NCI-H748 treated with DMSO at 0.1 percent for 48 hours (cell line): Measurements from ENCODE around the gene LEF1.
"Not testable (repeated sequence)": the region's sequence is repeated elsewhere in the genome, so short reads cannot be mapped to it uniquely, and the experiment has no call there.

Source experiments
- DNase-seq: peaks from one replicate; lab custom pipeline; 2025; lab: John Stamatoyannopoulos, UW

The LEF1 gene

DNA sequence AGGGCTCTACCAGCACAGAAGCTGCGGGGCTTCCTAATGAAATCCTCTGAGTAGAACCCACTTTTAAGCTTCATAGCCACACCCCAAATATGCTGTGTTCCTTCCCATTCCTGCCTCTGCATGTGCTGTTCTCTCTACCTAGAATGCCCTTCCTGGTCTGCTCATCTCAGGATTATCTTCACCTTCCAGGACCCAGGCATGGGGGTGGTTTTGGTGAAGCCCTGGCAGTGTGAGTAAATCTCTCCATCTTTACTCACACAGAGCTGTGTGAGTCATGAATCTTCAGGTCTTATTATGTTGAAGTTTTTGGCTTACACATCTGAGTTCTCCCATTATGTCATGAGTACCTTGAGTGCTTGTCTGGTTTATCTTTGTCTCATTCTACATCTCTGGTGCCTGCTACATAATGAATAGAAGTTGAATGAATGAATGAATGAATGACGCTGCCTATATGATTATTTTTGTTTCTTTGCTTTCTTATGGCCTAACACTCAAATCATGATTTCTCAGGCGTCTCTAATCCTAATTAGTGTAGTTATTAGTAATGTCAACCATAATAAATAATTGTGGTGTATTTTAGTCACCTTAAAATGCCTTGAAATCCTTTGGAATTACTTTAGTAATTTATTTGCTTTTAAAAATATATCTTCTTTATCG, 137.2 kb downstream of the LEF1 start:
- DNase-seq = no peak

DNA sequence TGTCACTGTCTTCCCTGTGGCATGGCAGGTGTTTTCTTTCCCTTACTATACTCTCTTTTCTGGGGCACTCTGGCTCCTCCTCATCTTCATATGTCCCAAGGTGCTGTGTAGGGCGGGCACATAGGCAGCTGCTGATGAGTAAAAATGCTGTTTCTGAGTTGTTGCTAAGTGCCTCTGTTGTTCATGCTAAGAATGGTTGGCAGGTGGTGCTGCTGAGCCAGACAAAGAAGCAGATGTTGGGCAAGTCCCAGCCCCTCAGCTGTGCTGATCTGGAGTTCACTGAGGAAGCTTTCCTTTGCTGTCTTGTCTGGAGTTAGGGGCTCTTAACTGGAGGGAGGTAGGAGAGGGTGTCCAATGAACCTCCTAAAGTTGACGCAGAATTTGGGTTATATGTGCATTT, 138.4 kb downstream of the LEF1 start:
- peak; percentile 24 for DNase-seq

DNA sequence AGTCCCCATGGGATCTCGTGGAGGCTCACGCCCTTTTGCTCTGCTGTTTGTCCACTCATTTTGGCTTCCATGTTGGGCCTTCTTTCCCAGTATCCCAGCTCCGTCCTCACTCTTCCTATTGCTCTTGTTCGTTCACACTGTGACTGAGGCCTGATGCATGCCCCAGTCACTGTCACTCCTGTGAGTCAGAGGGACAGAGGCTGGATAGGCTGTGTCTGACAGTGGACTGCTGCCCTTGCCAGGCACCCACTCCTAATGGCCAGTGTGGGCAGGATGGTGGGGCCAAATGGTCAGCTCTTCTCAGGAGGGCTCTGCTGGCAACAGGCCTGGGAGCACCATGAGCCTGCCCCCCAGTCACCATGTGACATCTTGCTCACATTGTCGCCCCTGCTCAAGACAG, 139.0 kb downstream of the LEF1 start:
- no peak for DNase-seq

DNA sequence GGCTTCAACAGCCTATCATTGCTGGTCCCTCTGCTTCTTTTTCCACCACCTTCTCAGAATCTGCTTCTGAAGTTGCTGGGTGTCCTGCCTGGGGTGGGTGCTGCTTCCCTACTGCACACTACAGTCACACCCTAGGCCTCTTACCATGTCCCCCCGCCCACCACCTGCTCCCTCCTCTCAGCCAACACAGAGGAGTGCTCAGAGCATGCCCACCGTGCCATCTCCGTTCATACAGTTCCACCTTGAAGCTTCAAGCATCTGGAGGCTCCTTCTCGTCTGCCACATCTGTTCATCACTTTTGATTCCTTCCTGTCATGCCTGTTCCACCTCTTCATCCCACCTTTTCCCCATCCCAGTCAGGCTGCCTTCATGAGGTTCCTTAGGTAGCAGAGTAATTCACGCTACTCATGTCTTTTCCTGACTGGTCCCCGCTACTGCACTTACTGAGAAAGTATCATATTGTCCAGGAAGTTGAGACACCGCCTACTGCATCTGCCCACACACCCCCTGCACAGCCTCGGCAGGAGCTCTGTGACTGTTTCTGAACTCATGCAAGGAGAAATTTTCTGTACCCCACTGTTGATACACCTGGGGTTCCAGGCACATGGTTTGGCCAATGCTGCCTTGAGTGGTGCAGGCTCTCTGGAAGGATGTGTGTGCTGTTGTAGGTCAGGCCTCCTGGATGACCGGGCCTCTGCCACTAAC, 139.6 kb downstream of the LEF1 start:
- DNase-seq = no peak

DNA sequence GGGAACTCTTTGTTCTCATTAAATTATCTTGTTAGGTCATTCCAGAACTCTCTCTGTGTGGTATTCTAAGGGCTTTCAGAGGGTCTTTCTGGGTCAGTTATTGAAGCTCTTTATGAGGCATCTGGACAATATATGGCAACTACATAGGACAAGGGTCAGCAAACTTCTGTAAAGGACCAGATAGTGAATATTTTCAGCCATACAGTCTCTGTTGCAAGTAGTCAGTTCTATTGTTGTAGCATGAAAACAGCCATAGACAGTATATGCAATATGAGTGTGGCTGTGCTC, 143.9 kb downstream of the LEF1 start:
- DNase-seq = no peak

DNA sequence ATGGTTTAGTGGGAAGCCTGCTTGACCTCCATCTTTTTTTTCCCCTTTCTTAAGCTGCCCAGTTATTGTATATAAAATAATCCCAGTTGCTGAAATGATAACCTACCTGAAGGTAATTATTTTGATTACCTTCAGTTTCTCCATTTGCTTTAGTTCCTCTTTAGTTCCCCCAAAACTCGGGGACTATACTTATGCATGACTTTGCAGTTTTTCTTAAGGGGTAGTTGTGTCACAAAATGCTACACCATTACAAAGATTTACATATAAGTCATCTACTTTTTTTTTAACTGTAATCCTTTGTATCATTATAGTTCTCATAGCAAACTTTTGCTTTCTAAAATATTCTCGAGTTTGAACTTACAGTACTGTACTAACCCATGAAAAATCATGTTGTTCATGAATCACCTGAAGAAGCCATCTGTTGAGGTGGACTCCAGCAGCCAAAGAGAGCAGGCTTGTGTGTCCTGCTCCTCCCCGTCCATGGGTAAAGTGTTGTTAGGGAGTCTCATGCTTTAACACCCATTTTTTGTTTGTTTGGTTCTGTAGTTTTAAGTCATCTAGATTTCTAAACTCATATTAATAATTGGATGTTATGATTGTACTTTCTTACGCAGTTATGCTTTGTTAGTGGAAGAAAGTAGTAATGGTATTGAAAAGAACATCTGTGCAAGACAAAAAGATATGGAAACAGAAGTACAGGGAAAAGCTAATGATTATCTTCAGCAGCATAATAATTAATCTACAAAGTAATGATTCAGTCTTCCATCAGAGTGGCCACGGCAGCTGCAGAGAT, 144.5 kb downstream of the LEF1 start:
- DNase-seq = no peak

DNA sequence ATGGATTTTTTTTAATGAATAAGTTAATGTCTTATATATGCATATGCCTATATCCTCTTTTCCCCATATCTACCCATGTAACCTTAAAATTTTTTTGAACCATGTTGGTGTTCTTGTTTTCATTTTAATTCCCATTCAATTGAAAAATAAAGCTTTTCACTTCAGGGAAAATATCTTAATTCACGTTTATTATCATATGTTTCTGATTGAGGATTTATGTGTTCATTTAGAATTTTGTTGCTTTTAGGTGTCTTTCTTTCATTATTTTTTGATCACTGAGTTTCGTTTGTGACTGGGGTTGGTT, 149.9 kb downstream of the LEF1 start:
- no peak for DNase-seq

DNA sequence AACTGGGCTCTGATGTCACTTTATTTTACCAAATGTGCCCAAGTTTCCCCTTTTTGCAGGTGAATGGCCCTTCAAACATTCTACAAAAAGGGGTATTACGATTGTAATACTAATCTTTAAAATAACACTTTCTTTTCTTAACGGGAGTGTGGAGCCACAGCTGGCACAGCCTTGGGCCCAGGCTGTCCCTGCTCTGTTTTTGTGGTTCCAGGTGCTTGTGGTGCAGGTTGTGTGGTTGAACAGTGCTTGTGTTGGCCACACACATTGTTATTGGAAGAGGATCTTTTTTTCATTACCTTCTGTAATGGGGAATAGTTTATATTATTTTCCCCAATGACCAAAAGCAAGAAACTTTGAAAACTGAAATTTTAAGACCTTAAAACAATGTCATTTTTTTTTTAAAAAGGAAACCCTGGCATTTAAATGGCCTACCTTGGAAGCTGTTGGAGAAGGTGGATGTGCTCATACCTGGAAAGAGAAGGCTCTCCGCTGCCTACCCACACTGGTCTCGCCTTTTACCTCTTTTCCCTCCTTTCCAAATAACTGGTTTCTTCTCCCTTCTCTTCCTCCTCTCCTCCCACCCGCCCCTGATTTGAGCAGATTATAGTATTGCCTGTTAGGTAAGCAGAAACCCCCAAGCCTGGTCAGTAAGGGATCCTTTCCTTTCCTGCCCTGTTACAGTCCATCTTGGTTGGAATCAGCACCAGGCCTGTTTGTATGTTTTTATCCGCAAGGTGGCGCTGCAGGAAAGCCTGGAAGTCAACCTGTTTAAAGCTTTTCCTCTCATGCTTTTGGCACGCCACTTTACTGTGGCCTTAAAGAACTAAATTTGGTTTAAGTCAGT, 150.5 kb downstream of the LEF1 start:
- peak; percentile 22 for DNase-seq

DNA sequence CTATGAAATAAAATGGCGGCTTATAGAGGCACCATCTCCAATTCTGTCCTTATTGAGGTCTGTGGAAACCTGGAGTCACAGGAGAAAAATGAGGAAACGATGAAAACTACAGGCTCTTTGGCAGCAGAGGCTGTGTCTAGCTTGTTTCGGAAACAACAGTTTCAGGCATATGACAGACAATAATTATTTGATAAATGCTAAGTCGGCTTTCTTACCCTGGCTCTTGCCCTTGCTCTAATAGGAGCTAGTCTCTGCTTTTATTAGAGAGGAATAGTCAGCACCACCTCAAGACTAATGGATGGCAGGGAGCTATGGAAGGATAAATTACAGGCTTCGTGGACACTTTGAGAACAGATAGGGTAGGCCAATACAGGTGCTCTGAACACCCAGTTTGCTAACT, 154.8 kb downstream of the LEF1 start:
- DNase-seq = no peak

DNA sequence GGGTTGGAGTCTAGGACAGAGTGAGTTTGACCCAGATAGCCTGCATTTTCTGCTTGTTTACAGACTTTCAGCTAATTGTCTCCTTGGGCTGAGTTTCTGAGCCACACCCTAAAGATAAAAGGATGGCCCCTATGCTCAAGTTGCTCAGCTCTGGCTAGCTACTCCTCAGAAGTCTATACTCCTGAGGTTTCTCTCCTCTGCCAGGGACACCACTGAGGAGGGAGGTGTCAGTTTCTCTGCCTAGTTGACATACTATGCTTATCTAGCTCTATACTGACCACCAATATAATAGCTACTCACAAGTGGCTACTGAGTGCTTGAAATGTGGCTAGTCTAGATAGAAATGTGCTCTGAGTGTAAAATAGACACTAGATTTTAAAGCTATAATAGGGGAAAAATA, 155.4 kb downstream of the LEF1 start:
- DNase-seq = no peak

DNA sequence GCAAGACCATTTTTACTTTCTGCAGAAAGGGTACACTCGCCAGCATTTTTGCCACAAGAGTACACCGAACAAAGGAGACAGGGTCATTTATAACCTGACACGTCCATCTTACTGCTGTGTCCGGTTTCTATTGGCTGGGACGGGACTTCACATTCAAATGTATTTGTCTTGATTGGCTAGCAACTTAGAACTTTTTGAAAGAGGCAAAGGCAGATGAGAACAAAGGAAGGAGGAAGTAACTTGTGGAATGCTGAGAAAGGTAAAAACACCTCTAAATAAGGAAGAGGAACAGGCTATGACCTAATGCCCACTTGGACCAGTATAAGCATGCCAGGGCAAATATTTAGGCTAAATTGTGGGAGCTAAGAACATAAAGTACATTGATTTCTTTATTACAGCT, 156.3 kb downstream of the LEF1 start:
- not testable (repeated sequence) for DNase-seq

DNA sequence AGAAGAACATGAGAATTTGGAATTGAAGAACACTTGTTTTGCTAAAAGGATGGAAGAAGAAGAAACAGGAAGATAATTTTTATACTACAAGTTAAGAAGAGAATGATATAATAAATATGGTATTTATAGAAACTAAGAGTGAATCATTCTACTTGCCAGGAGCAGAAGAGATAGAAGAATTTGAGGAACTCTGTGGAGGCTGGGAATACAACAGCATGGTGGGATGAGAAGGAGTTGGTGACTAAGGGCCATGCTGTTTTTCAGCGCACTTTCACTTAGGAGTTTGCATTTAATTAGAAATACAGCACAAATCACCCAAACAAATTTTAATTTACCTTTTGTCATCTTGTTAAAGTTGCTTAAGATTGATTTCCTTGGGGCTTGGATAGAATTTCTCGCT, 158.6 kb downstream of the LEF1 start:
- no peak for DNase-seq

DNA sequence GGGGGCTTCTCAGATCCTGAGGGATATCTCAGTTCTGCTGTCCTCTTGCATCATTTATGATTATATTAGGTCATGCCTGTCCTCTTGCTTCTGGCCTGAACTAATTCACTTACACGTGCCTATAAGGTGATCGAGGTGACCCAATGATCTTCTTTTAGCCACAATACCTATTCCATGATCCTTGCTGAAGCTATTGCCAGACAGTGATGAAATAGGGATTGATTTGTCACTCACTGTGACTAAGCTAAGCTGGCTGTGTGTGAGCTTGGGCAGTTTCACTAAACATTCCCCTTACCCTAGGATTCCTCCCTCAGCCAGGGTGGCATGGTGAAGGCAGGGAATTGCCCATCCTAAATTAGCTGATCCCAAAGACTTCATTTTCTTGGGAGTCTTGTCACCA, 160.0 kb downstream of the LEF1 start:
- DNase-seq = no peak

DNA sequence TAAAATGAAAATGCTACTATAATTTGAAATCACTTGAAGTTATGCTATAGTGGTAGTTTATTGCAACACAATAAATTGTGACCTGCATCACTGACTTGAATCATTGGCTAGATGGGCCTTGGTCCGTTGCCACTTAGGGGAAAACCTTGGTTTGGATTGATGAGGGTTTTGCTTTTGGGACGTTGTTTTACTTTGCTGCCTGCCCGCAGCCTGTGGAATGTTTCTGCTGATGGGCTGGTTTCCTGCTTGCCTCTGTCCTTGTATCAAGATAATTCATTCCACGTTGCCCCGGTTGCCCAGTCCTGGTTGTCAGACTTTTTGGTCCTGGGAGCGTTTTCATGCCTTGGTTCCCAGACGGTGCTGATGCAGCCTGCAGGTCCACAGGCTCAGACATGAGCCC, 160.7 kb downstream of the LEF1 start:
- no peak for DNase-seq

DNA sequence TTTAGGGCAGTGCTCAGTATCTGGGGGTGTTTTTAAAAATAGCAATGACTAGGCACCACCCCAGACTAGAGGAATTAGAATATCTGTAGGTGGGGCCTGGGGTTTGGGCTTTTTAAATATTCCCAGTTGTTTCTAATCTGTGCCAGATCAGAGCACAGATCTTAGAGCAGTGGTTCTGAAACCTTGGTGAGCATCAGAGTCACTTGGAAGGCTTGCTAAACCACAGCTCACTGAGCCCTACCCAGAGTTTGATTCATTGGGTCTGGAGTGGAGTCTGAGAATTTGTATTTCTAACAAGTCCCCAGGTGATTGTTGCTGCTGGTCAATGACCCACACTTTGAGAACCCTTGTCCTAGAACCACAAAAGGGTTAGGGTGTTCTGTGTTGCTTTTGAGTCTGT, 162.4 kb downstream of the LEF1 start:
- no peak for DNase-seq

DNA sequence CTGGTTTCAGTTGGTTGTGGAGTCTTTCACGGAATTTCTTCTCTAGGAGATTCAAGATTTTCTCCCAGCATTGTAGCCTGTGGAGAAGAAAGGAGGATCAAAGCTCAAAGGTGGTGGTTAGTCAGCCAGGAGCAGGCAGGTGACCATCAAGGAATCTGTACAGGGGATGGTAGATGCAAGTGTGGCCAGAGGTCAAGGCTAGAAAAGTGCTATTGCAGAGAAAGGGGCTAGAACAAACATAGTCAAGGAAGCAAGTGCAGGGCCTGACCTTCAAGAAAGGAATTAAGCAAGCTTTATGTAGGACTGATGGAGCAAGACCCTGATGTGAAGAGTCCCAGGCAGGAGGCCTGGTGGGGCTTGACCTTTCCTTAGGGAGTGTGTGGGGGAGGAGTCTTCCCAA, 162.9 kb downstream of the LEF1 start:
- DNase-seq = no peak

DNA sequence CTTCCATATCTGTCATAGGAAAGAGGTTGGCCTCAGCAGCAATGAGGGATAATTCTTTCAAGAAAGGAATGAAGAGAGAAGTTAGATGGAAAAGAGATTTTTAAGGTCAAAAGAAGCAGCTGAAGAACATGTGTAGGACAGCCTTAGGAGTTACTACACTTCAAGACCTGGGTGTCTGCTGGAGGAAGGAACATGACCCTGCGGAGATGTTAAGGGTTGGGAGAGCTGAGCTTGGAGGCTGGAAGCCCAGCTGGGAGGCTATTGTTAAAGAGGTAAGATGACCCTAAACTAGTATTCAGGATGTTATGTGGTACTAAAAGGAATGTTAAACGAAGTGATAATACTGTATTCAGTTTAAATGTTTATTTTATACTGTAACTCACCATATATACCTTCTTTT, 164.1 kb downstream of the LEF1 start:
- DNase-seq = no peak

DNA sequence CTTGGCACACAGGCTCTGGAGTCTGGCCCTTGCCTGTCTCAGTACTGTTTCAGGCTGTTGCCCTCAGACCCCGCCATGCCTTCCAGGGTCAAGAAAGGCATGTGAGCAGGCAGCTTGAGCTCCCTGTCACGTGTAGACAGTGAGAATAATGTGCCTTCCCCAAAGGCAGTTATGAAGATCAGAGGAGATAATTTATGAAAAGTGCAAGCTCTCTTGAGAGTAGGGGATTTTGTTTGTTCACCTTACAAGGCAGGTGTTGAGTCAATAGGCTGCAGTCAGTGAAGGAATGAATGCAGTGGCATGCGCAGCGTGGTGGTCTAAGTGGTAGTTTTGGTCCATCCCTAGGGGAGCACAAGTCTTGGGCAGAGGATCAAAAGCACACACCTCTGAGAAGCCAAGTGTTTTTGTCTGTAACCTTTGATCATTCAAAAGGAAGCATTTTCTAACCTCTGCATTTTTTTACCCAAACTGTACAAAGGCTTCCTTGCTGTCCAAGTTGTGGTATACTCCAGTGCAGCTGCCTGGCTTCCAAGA, 164.7 kb downstream of the LEF1 start:
- DNase-seq = no peak

DNA sequence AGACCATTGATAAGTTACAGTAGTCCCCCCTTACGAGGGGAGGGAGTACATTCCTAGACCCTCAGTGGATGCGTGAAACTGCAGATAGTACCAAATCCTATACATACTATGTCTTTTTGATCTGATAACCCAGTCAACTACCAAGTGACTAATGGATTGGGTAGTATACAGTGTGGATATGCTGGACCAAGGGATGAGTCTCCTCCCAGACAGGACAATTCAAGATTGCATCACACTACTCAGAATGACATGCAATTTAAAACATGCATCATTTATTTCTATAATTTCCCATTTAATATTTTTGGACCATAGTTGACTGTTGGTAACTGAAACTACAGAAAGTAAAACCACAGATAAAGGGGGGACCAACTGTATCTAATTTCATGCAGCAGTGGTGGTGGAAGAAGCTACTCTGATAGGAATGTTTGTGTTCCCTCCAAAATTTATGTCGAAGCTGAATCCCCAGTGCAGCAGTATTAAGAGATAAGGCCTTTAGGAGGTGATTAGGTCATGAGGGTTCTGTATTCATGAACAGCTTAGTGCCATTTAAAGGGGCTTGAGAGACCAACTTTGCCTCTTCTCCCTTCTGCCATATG, 167.1 kb downstream of the LEF1 start:
- no peak for DNase-seq

DNA sequence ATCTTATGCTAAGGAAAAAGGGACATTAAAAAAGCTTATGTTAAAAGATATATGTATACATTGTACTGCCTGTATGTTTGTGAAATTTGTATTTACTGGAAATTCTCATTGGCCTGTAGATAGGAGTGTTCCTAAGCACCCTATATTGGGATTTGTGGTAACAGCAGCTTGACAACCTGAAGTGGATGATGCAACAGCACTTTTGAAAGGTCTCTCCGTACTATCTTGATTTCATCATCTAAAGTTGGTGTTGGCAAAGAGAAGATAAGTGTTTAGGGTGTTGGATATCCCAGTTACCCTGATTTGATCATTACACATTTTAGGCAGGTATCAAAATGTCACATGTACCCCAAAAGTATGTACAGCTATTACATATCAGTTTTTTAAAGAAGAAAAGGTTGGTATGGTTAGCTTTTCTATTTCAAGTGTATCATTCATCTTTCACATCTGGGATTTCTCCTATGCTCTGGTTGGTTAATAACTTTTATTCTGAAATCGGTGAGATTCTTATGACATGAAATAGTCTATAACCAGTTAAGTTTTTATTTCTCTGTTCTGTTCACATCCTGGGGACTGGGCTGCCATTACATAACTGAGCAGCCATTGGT, 168.7 kb downstream of the LEF1 start:
- DNase-seq = no peak

DNA sequence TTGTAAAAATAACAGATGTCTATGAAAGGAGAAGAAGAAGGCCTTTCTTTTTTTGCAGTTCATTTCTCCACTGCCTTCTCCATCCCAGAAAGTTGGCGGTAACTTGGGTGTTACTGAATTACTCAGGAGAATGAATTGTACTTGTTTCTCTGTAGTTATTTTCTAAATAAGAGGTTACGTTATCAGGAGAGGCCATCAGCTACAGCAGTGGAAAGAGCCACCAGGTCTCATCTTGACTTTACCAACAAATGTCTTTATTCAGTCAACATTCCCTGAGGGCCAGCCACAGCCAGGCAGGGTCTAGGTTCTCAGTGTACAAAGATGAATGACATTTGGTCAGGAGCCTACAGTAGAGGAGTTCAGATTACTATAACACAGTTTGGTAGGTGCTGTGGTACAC, 170.9 kb downstream of the LEF1 start:
- no peak for DNase-seq
